Pancreas (tissue), 10 donors: ENCODE data around the gene PLCXD3. TPM values are rescaled to one million over a fixed set of nuclear protein-coding genes. Genes with fewer than 3 reads are reported as not detected.

Source experiments
- ATAC-seq, 4 donors: fragments of 200-7000 bp; cut with Tn5 transposase; one replicate each; pipeline versions ENCODE4 v1.8.0 to v1.9.1; 2020; ENCODE audit warnings: mild to moderate bottlenecking in 4 of 4, moderate library complexity in 4 of 4
- DNase-seq, 6 donors: peaks; one replicate each; pipeline ENCODE4 v3.0.0-alpha.2; 2020
- FAIRE-seq: peaks from 2 replicates; lab custom pipeline; 2012; peaks lifted over from hg19 to GRCh38; lab: Jason Lieb, UNC
- H3K27ac ChIP-seq, 4 donors: fragments of 200-600 bp; sonication (generic); 1 replicate in 3 of 4; 2 replicates in 1 of 4; pipeline versions ENCODE4 v1.5.0 to v1.8.0; 2020
- H3K27me3 ChIP-seq, 4 donors: fragments of 200-600 bp; one replicate each; pipeline ENCODE4 v1.8.0; 2021
- H3K36me3 ChIP-seq, 3 donors: fragments of 200-600 bp; sonication (generic) in 1 of 3; one replicate each; pipeline versions ENCODE4 v1.5.0 to v1.8.0; 2020 to 2021
- H3K4me1 ChIP-seq, 3 donors: fragments of 200-600 bp; one replicate each; pipeline ENCODE4 v1.8.0; 2021
- H3K4me3 ChIP-seq, 4 donors: fragments of 200-600 bp; sonication (generic) in 2 of 4; one replicate each; pipeline versions ENCODE4 v1.5.0 to v1.8.0; 2020 to 2021
- H3K9me3 ChIP-seq, 4 donors: fragments of 200-600 bp; one replicate each; pipeline ENCODE4 v1.8.0; 2021
- CTCF ChIP-seq, 4 donors: fragments of 200-600 bp; sonication (generic) in 3 of 4; IDR thresholded peaks; one replicate each; pipeline versions ENCODE4 v1.5.0 to v1.8.0; 2021; ENCODE audit warnings: antibody characterized with exemption in 4 of 4
- WGBS, 2 donors: extraction: QIAGEN DNeasy Blood & Tissue Kit; methylation state at CpG; one replicate each; pipeline ENCODE4 v1.1.7; 2013; 5-methylcytosine and 5-hydroxymethylcytosine counted together
- intact Hi-C, 3 donors: fragments of 100-400 bp; cut with DNase I; formaldehyde crosslinking; loops; one replicate each; pipeline versions ENCODE4 v1.11.1 to v1.14.2; 2022
- polyA plus RNA-seq, 2 donors: library from polyadenylated mRNA; stranded (reverse); fragments of 200-250 nt; gene quantifications; one replicate each; pipeline ENCODE4 v1.2.3, GENCODE V29; 2013
- total RNA-seq, 6 donors: library from RNA; stranded (reverse); fragmentation: NEBNext Ultra II Directional in 4 of 6; extraction: Animal tissue kit (Norgen Biotek cat#: 25700) in 4 of 6; gene quantifications; one replicate each; pipeline versions ENCODE4 v1.2.1 to v1.2.4, GENCODE V29; 2021 to 2023
- donor health status: healthy with polysubstance abuse.
- donor health status: DM: no; HTN: no; CAD: no; lungs with moderate emphysema.
- donor health status: DM: no; HTN: no; CAD: no.
- donor health status: control.
- donor health status: control.
- donor health status: Bipolar disorder and iron deficiency.
- donor health status: DM: yes; HTN: yes; CAD: no.
- donor health status: DM: no; HTN: no; CAD: no.
- donor health status: DM: no; HTN: no; CAD: no.
- donor health status: DM: yes; HTN: yes; CAD: no.

PLCXD3 gene
- total and polyA plus RNA-seq, 8 donors, result 0.79 to 14.2 (median 3.0) TPM

- no peaks in the 10 kb centered on the region for H3K9me3 ChIP-seq
- 78 to 87% methylated on average over 3 of the region's 3 CpGs for WGBS, 2 donors
These were observed 89.8 kb downstream of the PLCXD3 start for GRCh38 chr5:41420492-41421067.

GRCh38 chr5:41418220-41419031 is 92.0 kb downstream of the PLCXD3 start:
- WGBS, 2 donors, result 65 to 70% methylated on average over 2 of the region's 2 CpGs
- FAIRE-seq, result no peak
- Histone ChIP-seq H3K9me3 (no peaks in the 10 kb centered on the region), H3K36me3 (no peaks in the 10 kb centered on the region), H3K4me1 (no peaks in the 10 kb centered on the region), H3K27ac (no peak overlapping the region), H3K27me3 (no peaks in the 10 kb centered on the region), H3K4me3 (no peak overlapping the region)
- intact Hi-C loops, result no loop called here
- no peak for DNase-seq
- ATAC-seq, result peak in 1 of 4 donors; percentile 50
- TF ChIP-seq CTCF (IDR thresholded peaks at IDR 0.05), result no peak

More at GRCh38 chr5:41420492-41421067, 89.8 kb downstream of the PLCXD3 start:
- no peaks in the 10 kb centered on the region for H3K27me3 ChIP-seq
- H3K36me3 ChIP-seq, result no peaks in the 10 kb centered on the region
- no peaks in the 10 kb centered on the region for H3K4me1 ChIP-seq
- no peak overlapping the region for H3K4me3 ChIP-seq
- TF ChIP-seq CTCF (IDR thresholded peaks at IDR 0.05), result no peak
- DNase-seq, result no peak
- no peak for FAIRE-seq
- ATAC-seq, result no peak
- intact Hi-C loops, result no loop called here
- H3K27ac ChIP-seq, result no peak overlapping the region

- Histone ChIP-seq H3K27me3 (no peaks in the 10 kb centered on the region), H3K36me3 (no peaks in the 10 kb centered on the region), H3K4me1 (no peaks in the 10 kb centered on the region), H3K4me3 (no peak overlapping the region), H3K9me3 (no peaks in the 10 kb centered on the region), H3K27ac (no peak overlapping the region)
- no peak for ATAC-seq
- no peak for TF ChIP-seq CTCF (IDR thresholded peaks at IDR 0.05)
- 90 to 91% methylated on average over 1 of the region's 1 CpG for whole genome bisulfite sequencing, 2 donors
- intact Hi-C loops, result no loop called here
- no peak for DNase-seq
- FAIRE-seq, result no peak
These were observed 94.1 kb downstream of the PLCXD3 start for GRCh38 chr5:41416336-41416735.

GRCh38 chr5:41415242-41415641 is 95.2 kb downstream of the PLCXD3 start:
- WGBS, 2 donors, result 67 to 73% methylated on average over 1 of the region's 1 CpG
- DNase-seq (no peak), FAIRE-seq (no peak), ATAC-seq (no peak)
- H3K4me1 ChIP-seq, result no peaks in the 10 kb centered on the region
- no peaks in the 10 kb centered on the region for H3K27me3 ChIP-seq
- intact Hi-C loops, result no loop called here
- no peak for TF ChIP-seq CTCF (IDR thresholded peaks at IDR 0.05)
- H3K27ac ChIP-seq, result no peak overlapping the region
- no peaks in the 10 kb centered on the region for H3K36me3 ChIP-seq
- H3K4me3 ChIP-seq, result no peak overlapping the region
- no peaks in the 10 kb centered on the region for H3K9me3 ChIP-seq

- Histone ChIP-seq H3K36me3 (no peaks in the 10 kb centered on the region), H3K4me3 (no peak overlapping the region), H3K9me3 (no peaks in the 10 kb centered on the region), H3K27ac (no peak overlapping the region), H3K27me3 (no peaks in the 10 kb centered on the region), H3K4me1 (peaks cover 0 to 3% (median 0%) of the 10 kb centered on the region in 3 donors)
- intact Hi-C loops, result no loop called here
- TF ChIP-seq CTCF (IDR thresholded peaks at IDR 0.05), result no peak
- DNase-seq (peak in 1 of 6 donors; percentile 25), FAIRE-seq (no peak), ATAC-seq (peak; percentile 64 to 88 (median 76))
- WGBS, 2 donors, result 79 to 89% methylated on average over 2 of the region's 2 CpGs
These were observed 95.8 kb downstream of the PLCXD3 start for GRCh38 chr5:41414598-41414997.
